Keratinocyte (primary cell): ENCODE data around the gene SYNE2. TPM values are rescaled to one million over a fixed set of nuclear protein-coding genes. Genes with fewer than 3 reads are reported as not detected.
A peak's percentile ranks its signal among the peaks of the same experiment; 100 is the strongest.

ENCODE experiments used
- DNase-seq: peaks from one replicate; pipeline ENCODE4 v3.0.0-alpha.2; 2011; ENCODE audit warnings: low read depth, missing footprints, low spot score
- FAIRE-seq: peaks from 2 replicates; lab custom pipeline; 2011; peaks lifted over from hg19 to GRCh38; lab: Jason Lieb, UNC
- H2AFZ ChIP-seq: 2 replicates; pipeline ENCODE4 v1.6.0; 2012; ENCODE audit warnings: low read length, control low read depth, inconsistent platforms; ENCODE audit not compliant: control insufficient read depth
- H3K27ac ChIP-seq: 2 replicates; pipeline ENCODE4 v1.5.1; 2011; ENCODE audit warnings: low read length; ENCODE audit not compliant: control insufficient read depth, insufficient read depth
- H3K27me3 ChIP-seq: 3 replicates; pipeline ENCODE4 v1.6.0; 2011; ENCODE audit warnings: low read length; ENCODE audit not compliant: control insufficient read depth, insufficient read depth; ENCODE audit errors: extremely low read depth
- H3K36me3 ChIP-seq, 2 experiments: 2 replicates in 1 of 2; 3 replicates in 1 of 2; pipeline ENCODE4 v1.5.1; 2011; ENCODE audit warnings: low read length in 2 of 2, mild to moderate bottlenecking in 1 of 2; ENCODE audit not compliant: control insufficient read depth in 2 of 2, insufficient read depth in 2 of 2; ENCODE audit errors: extremely low read depth in 1 of 2
- H3K4me1 ChIP-seq: 3 replicates; pipeline ENCODE4 v1.5.1; 2011; ENCODE audit warnings: low read length; ENCODE audit not compliant: control insufficient read depth, insufficient read depth; ENCODE audit errors: extremely low read depth
- H3K4me2 ChIP-seq: 3 replicates; pipeline ENCODE4 v1.6.0; 2011; ENCODE audit warnings: low read depth, low read length; ENCODE audit not compliant: control insufficient read depth, insufficient read depth; ENCODE audit errors: extremely low read depth
- H3K4me3 ChIP-seq, 3 experiments: fragments of 200-600 bp in 1 of 3; sonication (generic) in 1 of 3; 2 replicates in 2 of 3; 3 replicates in 1 of 3; pipeline ENCODE4 v1.5.1; 2011 to 2016; ENCODE audit warnings: low read length in 3 of 3, mild to moderate bottlenecking in 3 of 3, control low read depth in 2 of 3, inconsistent platforms in 1 of 3, low read depth in 1 of 3, mixed read lengths in 1 of 3, mixed run types in 1 of 3, moderate library complexity in 1 of 3; ENCODE audit not compliant: control insufficient read depth in 2 of 3, insufficient read depth in 2 of 3; ENCODE audit errors: extremely low read depth in 1 of 3
- H3K79me2 ChIP-seq: 2 replicates; pipeline ENCODE4 v1.6.0; 2012; ENCODE audit warnings: low read length; ENCODE audit not compliant: control insufficient read depth, insufficient read depth
- H3K9ac ChIP-seq: 3 replicates; pipeline ENCODE4 v1.6.0; 2011; ENCODE audit warnings: low read length; ENCODE audit not compliant: control insufficient read depth, insufficient read depth; ENCODE audit errors: extremely low read depth
- H3K9me1 ChIP-seq: 3 replicates; pipeline ENCODE4 v1.6.0; 2011; ENCODE audit warnings: low read length; ENCODE audit not compliant: control insufficient read depth, insufficient read depth; ENCODE audit errors: extremely low read depth
- H3K9me3 ChIP-seq: 2 replicates; pipeline ENCODE4 v1.5.1; 2012; ENCODE audit warnings: low read depth, low read length; ENCODE audit not compliant: control insufficient read depth
- H4K20me1 ChIP-seq: 3 replicates; pipeline ENCODE4 v1.6.0; 2011; ENCODE audit warnings: low read length; ENCODE audit not compliant: control insufficient read depth, insufficient read depth; ENCODE audit errors: extremely low read depth
- CTCF ChIP-seq, 3 experiments: IDR thresholded peaks in 1 of 3; conservative IDR thresholded peaks in 1 of 3; optimal IDR thresholded peaks in 1 of 3; 2 replicates in 2 of 3; 3 replicates in 1 of 3; pipeline versions ENCODE3 to v1.5.1; 2011; ENCODE audit warnings: low read length in 3 of 3, mild to moderate bottlenecking in 3 of 3, moderate library complexity in 2 of 3, control low read depth in 1 of 3, inconsistent platforms in 1 of 3; ENCODE audit not compliant: insufficient read depth in 2 of 3; ENCODE audit errors: extremely low read depth in 1 of 3
- EZH2 ChIP-seq: IDR thresholded peaks from one replicate; pipeline ENCODE4 v1.6.1; 2012; ENCODE audit warnings: inconsistent platforms, mild to moderate bottlenecking, low read length, moderate library complexity
- dilution Hi-C: fragments of 300-500 bp; cut with MboI; formaldehyde crosslinking; loops from one replicate; pipeline ENCODE4 v1.7.0; 2020; ENCODE audit warnings: low sequenced_read_pairs; ENCODE audit not compliant: extremely low pct_ligation_motif_present
- polyA plus RNA-seq, 5 experiments: library from polyadenylated mRNA; depleted of rRNA in 3 of 5; stranded (reverse) in 3 of 5; stranded (forward) in 1 of 5; unstranded in 1 of 5; fragments of >200 nt; gene quantifications; 1 replicate in 1 of 5; 2 replicates in 3 of 5; 3 replicates in 1 of 5; pipeline versions ENCODE4 v1.2.1 to v1.2.3, GENCODE V29; 2011 to 2012; ENCODE audit warnings: missing spikeins in 2 of 5, low read depth in 1 of 5, low replicate concordance in 1 of 5

The SYNE2 gene
- polyA plus RNA-seq, 1 donor (not counting 4 experiments of a cell fraction or from before 2014, with no cell fraction given), result 9.9 TPM

DNA sequence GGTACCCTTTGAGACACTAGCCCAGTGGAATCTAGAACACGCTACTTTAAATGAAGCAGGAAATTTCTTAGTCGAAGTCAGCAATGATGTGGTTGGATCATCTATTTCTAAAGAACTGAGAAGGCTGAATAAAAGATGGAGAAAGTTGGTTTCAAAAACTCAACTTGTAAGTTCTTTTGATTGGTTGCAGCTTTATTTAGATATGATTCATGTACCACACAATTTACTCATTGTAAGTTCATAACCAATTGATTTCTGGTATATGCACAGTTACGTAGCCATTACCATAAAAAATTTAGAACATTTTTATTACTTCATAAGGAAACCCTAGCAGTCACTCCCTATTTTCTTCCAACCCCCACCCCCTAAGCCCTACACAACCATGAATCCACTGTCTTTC lies 129.8 kb downstream of the SYNE2 start:
- Histone ChIP-seq H3K36me3 (no peaks in the 10 kb centered on the region), H3K9ac (no peak overlapping the region), H3K4me3 (no peak overlapping the region), H3K79me2 (no peaks in the 10 kb centered on the region), H4K20me1 (no peaks in the 10 kb centered on the region), H3K4me1 (no peaks in the 10 kb centered on the region), H3K27me3 (no peaks in the 10 kb centered on the region), H3K9me1 (no peaks in the 10 kb centered on the region), H2AFZ (no peak overlapping the region), H3K27ac (no peak overlapping the region), H3K9me3 (no peaks in the 10 kb centered on the region), H3K4me2 (no peak overlapping the region)
- DNase-seq, result no peak
- dilution Hi-C loops, result no loop called here
- no peak for FAIRE-seq
- TF ChIP-seq EZH2, result no peak
- no peak for TF ChIP-seq CTCF (optimal IDR thresholded peaks at IDR 0.05 in 1 of 3, IDR thresholded peaks at IDR 0.05 in 1 of 3, conservative IDR thresholded peaks at IDR 0.05 in 1 of 3; ENCODE audit: extremely low read depth in 1 of 3, insufficient read depth in 2 of 3, low read length in 3 of 3)

DNA sequence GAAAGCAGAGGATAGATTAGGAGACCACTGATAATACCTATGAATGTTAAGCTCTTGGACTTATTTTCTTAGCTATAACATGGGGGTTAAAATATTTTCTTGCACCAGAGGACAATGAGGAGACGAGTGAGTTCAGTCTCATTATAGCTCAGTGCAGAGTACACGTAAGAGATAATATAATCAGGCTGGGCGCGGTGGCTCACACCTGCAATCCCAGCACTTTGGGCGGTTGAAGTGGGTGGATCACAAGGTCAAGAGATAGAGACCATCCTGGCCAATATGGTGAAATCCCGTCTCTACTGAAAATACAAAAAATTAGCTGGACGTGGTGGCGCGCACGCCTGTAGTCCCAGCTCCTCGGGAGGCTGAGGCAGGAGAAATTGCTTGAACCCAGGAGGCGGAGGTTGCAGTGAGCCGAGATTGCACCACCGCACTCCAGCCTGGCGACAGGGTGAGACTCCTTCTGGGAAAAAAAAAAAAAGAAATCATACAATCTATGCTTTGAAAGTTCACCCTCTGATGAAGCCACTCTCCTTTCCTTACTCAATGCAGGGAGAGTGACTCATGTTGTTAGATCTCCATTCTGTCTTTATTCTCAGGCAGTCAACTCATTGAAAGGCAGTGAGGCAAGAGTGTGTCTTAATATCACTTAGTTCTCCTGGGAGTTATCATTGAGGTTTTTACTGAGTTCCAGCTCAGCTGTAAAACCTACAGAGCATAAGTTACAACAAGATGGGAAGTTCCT lies 134.2 kb downstream of the SYNE2 start:
- no peaks in the 10 kb centered on the region for H3K9me1 ChIP-seq
- H3K4me1 ChIP-seq, result no peaks in the 10 kb centered on the region
- TF ChIP-seq EZH2 (no peak), CTCF (optimal IDR thresholded peaks at IDR 0.05 in 1 of 3, IDR thresholded peaks at IDR 0.05 in 1 of 3, conservative IDR thresholded peaks at IDR 0.05 in 1 of 3; ENCODE audit: extremely low read depth in 1 of 3, insufficient read depth in 2 of 3, low read length in 3 of 3) (no peak)
- FAIRE-seq (peak; percentile 77), DNase-seq (no peak)
- H3K36me3 ChIP-seq, result no peaks in the 10 kb centered on the region
- no peaks in the 10 kb centered on the region for H4K20me1 ChIP-seq
- dilution Hi-C loops, result no loop called here
- no peak overlapping the region for H3K4me2 ChIP-seq
- no peak overlapping the region for H2AFZ ChIP-seq
- no peak overlapping the region for H3K4me3 ChIP-seq
- no peak overlapping the region for H3K9ac ChIP-seq
- H3K79me2 ChIP-seq, result no peaks in the 10 kb centered on the region
- H3K27ac ChIP-seq, result no peak overlapping the region
- H3K27me3 ChIP-seq, result no peaks in the 10 kb centered on the region
- H3K9me3 ChIP-seq, result no peaks in the 10 kb centered on the region
